Putamen (tissue), 1 donor: ENCODE data around the gene GRIK4.
"Not testable (repeated sequence)": the region's sequence is repeated elsewhere in the genome, so short reads cannot be mapped to it uniquely, and the experiment has no call there.

Experiments
- DNase-seq: peaks from one replicate; pipeline ENCODE4 v3.0.0-alpha.2; 2016; ENCODE audit warnings: low spot score

Gene GRIK4

DNA sequence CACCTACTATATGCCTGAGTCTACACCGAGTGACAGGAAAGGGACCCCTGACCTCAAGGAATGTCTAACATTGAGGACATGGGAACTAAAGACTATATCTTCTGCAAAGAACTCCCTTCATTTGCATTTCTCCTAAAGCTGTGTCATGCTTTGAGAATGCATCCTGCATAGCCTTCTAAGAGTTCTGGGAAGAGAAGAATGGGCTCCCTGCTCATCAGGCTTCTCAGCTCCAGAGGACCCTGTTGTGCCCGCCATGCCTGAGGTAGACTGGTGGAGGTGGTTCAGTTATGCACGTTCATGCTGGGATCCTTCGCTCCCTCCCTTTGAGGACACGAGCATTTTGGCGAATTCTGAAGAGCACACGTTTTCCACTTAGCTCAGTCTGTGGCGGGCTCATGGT lies 63.3 kb downstream of the GRIK4 start:
- DNase-seq: no peak

DNA sequence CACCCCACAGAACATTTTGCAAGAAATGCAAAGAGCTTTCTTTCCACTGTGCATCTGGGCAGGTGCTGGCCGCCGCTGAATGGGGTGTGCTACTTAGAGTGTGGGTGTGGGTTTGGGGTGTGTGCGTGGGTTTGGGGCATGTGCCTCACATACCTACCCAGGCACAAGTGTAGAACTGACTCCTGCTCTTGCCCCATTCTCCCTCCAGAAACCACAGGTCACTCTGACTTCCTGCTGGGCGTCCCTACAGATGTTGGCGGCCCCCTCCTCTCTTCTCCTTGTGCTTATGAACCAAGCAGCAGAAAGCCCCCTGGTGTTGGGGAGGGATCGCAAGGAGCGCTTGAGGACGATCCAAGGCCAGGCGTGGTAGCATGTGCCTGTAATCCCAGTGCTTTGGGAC lies 63.9 kb downstream of the GRIK4 start:
- DNase-seq: no peak

DNA sequence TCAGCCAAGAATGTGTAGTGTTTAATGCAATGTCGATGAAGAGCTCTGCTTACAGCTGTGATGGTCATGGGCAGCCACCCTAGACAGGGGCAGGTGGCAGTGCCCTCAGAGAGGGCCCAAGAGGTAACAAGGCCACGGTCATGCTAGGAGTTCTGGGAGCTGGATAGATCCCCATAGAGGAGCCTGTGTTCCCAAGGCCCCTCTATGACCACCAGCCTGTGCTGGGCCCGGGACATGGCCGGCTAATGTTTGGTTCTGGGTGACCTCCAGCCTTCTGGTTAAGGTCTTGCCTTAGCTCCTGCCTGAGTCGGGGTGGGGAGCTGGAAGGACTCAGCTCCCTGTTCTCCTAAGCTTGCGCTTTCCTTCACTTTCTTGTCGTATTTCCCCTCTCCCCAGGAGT lies 65.1 kb downstream of the GRIK4 start:
- DNase-seq: no peak

DNA sequence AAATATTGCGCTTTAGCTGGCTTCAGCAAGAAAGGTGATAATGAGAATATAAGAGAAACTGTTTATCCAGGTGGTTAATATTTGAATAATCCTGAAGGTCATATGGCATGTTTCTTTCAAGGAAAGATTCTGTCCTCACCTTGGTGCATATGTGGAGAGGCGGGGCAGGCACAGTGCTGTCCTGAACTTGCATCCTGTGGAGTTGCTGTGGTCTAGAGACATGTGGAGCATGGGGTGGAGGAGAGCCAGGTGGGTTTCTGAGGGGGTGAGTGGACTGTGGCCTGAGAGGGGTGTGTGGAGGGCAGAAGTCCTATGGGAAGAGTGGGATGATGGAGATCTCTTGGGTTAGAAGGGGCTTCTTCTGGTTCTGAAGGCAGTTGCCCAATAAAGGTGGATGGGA lies 65.5 kb downstream of the GRIK4 start:
- no peak for DNase-seq

DNA sequence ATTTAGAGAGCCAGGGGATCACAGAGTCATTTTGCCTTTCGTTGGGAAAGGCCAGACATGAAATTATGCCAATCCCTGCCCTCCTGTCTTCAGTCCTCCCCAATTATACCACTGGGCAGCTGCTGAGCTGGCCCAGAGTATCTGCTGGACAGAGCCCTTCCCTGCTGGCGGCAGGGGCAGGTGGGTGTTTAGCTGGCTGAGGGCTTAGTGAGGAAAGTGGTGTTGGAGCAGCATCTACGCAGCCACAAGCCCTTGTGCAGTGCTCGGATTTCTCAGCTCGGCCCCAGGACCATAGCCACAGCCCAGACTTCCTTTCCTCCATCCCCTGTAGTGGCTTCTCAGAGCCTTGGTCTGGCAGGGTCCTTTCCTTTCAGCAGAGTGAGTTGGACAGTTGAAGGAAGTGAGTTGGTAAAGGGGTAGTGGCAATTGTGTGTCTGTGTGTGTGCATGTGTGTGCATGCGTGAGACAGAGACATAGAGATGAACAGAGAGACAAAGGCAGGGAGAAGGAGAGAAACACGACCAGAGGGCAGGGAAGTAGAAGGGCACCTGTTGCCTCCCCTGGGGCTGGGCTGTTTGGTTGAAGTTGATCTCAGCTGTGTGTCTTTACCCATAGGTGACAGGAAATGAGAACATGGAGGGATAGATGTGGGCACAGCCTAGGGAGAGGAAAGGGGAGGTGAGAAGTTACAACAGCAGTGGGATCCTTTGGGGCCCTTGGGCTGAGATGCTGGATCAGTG lies 66.2 kb downstream of the GRIK4 start:
- DNase-seq: no peak

DNA sequence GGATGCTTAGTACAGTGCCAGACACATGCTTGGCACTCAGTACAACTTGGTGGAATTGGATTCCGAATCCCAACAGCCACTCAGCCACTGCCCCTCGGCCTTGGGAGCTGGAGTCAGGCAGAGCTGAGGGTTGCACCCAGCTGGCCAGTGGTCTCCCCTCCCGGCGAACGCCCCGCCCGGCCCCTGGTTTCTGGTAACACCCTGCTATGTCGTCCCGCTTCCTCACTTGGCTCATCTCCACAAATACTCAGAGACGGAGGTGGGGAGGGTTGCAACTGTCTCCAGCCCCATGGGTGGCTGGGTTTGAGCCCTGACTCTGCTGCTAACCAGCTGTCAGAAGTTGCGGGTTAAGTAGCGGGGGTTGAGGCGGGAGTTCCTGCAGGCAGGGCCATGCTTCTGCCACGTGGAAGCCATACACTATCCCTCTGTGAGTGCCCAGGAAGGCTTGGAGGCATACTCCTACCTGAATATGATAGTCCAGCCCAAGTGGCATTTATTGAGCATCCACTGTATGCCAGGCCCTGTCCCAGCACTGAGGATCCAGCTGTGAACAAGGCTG lies 67.1 kb downstream of the GRIK4 start:
- DNase-seq: no peak

DNA sequence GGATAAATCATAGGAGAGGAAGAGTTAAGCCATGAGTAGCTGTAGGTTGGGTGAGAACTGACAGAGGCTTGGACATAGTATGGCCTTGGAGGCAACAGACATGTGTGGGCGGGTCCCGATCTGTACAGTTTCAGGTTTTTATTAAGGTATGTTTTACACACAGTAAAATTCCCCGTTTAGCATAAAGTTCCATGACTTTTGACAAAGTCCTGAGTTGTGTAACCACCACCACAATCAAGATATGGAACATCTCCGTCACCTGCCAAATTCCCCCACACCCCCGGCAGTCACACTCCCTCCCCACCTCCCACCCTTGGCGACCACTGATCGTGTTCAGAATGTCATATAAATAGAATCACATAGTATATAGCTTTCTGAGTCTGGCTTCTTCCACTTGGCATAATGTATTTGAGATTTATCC lies 68.1 kb downstream of the GRIK4 start:
- no peak for DNase-seq

DNA sequence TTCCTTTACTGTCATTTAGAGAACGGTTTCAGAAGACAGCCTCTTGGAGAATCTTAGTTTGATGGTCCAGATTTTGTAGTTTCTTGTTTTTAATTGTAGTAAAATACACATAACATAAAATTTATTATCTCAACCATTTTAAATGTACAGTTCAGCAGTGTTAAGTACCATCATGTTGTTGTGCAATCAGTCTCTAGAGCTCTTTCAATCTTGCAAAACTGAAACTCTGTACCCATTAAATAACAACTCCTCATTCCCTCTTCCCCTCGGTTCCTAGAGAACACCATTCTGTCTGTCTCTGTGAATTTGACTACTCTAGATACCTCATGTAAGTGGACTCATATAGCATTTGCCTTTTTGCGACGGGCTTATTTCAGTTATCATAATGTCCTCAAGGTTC lies 69.8 kb downstream of the GRIK4 start:
- DNase-seq: no peak

DNA sequence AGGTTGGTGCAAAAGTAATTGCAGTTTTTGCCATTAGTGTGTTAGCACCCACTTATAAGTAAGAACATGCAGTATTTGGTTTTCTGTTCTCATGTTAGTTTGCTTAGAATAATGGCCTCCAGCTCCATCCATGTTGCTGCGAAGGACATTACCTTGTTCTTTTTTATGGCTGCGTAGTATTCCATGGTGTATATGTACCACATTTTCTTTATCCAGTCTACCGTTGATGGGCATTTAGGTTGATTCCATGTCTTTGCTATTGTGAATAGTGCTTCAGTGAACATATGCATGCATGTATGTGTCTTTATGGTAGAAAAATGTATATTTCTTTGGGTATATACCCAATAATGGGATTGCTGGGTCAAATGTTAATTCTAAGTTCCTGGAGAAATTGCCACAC lies 71.0 kb downstream of the GRIK4 start:
- DNase-seq: not testable (repeated sequence)

DNA sequence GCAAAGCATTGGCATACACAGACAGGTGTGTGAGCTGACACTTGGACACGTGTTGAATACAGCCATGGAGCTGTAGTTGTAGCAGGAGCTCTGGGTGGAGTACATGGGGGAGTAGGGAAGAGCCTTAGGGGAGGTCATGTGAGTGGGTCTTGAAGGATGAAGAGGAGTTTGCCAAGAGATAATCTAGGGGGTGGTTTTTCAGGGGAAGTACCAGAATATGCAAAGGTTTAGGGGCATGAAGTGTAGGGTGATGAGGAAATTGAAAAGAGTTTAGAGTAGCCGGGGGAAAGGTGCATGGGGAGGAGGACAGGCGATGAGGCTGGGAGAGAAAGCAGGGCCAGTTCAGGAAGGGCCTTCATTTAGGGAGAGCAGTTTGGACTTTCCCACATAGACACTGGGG lies 74.5 kb downstream of the GRIK4 start:
- DNase-seq: no peak

DNA sequence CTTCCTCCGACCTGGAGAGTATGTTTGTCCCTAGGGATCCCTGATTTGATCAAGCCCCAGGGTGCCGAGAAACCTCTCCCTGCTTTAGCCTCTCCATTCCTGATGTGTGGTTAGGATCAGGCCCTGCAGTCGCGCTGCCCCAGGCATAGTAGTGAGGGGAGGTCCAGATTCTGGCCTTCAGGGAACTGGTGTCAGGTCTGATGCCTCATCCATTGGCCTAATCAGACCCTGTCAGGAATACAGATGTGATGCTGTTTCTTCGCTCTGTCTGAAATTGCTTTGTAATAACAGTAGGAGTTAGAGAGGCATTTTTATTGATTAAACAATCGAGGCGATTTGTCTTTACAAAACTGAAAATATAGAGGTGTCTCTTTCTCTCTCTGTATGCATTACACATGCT lies 75.2 kb downstream of the GRIK4 start:
- DNase-seq: no peak

DNA sequence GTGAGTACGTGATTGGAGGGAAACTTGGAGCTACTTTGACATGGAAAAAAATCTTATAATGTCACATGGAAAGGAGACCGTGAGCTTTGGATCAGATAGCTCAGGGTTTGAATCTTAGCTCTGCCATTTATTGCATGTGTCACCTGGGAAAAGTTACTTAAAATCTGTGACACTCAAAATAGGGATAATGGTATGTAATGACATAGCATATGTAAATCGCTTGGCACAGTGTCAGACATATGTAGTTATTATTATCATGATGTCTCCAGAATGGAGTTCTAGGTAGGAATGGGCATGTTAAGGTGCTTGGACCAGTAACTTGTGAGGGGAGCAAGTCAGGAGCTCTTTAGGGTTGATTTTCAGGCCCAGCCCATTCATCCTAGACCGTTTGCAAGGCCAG lies 75.8 kb downstream of the GRIK4 start:
- DNase-seq: no peak

DNA sequence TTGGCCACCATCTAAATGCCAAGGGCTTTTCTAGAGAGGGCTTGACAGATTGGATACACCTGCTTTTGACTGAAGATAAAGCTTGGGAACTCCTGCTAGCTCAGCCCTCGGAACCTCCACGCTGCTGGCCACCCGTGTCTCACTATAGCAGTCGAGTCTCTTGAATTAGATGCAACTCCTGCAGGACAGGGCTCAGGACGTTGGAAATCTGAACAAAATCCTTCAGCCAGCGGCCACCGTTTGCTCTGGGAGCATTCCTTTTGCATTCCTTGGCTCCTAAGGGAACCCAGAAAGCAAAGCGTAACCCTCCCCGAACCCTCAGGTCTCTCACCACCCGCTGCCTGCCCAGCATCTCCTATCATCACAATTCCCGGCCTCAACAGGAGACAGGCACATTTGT lies 77.8 kb downstream of the GRIK4 start:
- no peak for DNase-seq

DNA sequence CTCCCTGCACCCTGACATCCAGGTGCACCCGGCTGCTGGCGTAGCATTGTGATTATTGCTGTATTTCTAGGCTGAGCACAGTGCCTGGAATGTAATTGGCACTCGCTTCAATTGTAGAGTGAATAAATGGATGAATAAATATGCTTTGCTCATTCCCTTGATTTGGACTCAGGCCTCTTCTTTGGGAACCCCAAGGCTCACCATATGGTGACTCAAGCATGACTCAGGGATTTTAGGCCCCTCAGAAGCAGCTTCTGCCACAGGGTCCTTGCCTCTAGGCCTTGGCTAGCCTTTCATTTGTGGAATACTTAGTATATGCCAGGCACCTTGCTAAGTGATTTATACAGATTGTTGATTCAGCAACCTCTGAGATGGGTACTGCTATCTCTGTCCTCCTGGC lies 78.9 kb downstream of the GRIK4 start:
- DNase-seq: no peak

DNA sequence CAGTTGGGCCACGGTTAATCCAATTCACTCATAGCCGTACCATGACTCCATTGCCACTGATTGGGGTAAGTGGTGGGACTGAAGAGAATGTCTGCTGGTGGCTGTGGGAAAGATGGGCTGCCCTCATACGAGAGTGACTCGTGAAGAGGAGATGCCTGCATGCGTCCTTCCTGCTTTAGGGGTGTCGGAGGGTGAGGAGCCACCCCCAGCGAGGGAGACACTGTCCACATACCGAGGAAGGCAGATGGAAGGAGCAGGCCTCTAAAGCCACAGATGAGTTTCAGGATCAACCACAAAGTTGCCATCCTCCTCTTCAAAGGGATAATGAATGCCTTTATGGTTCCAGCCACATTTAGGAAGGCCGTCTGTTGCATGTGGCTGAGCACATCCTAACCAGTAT lies 83.2 kb downstream of the GRIK4 start:
- DNase-seq: no peak

DNA sequence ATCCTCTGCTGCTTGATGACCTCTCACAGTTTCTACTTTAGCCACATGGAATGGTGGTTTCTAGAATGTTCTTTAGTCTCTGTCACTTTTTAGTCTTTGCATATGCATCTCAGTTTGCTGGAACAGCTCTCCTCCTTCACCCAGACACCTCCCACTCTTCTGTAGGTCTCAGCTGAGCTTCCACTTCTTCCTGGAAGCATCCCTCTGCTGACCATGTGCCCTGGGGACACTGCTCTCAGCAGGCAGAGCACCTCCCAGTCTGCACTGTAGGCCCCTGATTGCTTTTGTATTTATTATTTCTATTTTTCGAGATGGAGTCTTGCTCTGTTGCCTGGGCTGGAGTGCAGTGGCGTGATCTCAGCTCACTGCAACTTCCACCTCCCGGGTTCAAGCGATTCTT lies 84.0 kb downstream of the GRIK4 start:
- no peak for DNase-seq

DNA sequence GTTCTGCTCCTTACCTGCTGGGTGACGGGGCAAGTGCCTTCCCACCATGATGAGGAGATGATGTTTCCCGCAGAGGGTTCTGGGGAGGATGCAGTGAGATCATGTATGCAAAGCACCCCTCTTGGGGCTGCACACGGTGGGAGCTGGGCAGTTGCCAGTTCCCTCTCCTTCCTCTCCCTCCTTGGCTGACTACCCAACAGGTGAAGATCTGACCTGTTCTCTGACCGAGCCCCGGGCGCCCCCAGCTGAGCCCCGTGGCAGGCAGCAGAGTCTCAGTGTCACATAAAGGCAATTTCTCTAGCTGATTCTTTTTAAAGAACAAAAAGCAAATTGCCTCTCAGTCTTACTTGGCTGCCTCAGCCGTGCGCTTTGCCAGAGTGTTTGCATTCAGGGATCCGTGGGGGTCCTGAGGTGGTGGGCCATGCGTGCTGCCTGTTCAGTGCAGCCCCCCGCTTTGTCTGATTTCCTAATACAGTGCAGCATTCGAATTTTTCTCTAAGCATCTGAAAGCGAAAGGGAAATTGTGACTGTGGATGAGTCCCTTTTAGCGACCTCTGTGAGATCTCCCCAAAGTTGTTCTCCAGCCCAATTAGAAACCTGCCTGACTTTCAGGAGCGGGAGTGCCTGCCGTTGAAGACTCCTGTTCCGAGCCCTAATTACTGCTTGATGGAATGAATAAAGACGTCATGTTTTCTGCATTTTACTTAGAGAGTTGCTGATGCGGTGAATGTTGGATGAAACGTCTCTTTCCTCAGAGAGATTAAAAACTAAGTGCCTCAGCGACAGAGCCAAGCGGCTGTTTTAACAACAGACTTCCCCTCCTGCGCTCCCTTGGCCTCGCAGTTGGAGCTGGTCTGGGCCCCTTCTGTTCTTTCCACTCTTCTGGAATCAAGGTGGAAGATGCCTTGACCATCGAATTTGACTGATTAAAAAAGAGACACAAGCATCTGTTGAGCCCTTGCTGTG lies 86.0 kb downstream of the GRIK4 start:
- DNase-seq: no peak

DNA sequence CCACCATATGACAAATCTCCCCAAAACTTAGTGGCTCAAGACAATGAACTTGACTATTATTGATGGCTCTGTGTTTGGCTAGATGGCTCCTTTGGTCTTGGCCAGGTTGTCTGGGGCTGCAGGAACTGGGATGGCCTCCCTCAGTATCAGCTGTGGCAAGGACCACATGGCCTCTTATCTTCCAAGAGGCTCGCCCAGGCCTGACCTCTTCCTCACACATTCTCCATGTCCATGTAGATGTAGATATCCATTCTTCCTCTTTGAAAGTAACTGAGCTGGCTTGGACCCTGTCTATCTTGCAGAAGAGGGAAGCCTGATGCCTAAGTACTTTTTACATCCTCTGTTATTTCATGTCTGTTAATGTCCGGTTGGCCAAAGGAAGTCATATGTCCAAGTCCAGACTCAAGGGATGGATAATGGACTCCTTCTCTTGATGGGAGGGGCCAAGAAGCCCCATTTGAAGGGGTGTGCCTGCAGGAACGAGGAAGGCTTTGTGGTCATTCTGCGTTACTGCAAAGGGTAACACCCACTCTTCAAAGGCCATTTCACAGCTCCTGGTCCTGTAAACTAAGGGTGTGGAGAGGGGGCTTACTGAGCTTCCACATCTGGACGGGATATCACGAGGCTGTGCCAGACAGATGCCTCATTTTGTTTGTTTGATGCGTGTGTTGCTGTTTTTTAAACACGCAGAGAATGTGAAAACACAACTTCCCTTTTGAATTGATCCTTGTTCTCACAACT lies 87.1 kb downstream of the GRIK4 start:
- no peak for DNase-seq

DNA sequence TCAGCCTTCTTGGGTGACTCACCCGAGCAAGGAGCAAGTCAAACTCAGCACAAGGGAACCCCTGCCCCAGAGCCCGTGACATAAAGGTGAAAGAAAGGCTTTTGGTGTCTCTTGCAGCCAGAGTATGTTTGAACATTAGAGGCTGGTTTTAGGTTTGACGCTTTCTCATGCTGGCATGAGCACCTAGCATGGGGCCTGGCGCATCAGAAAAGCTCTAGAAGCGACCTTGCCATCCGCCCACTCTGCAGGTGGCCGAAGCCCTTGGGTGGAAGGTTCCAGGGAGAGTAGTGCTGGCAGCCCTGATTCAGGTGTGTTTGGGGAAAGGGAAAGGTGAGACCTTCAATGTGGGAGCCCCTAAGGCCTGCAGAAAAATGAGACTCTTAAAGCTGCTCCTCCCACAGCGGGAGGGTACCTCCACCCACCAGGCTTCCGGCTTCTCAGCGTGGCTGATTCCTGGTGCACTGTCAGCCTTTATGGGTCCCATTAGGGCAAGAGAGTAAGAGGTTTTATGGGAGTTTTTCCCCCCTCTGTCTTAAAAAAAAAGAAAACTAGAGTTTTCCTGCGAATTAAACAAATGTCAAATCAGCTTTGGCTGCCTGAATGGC lies 88.4 kb downstream of the GRIK4 start:
- DNase-seq: no peak

DNA sequence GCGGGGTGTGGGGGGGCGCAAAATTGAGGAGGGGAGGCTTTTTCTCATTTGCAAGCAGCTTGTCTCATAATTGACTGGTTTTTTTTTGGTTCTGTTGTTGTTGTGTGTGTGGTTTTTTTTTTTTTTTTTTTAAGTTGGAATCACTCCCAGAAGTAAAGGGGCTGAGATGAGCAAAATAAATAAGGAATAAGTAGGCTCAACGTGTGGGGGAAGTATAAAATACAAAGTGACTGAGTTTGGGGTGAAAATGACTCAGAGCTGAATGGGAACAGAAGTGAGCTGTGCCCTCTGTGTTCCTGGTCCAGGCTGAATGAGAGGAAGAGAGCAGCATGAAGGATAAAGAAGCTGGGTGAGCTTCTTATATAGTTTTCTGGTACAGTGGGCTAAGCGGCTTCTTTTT lies 90.0 kb downstream of the GRIK4 start:
- DNase-seq: no peak

DNA sequence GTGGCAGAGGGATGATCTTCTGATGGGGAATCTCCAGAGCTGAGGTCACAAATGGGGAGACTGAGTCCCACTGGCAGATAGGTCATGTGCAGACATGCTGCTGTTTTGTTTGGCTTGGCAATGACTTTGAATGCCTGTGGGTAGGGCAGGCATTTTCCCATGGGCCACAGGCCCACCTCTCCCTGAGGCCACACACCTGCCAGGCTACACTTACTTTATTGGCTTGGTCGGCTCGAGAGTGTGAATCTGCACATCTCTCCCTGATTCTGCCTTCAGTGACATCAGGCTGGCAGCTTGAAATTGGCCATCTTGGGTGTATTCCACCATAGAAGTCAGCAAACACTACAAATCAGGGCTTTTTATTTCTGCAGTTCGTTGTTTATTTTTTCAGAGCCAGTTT lies 91.5 kb downstream of the GRIK4 start:
- DNase-seq: no peak

DNA sequence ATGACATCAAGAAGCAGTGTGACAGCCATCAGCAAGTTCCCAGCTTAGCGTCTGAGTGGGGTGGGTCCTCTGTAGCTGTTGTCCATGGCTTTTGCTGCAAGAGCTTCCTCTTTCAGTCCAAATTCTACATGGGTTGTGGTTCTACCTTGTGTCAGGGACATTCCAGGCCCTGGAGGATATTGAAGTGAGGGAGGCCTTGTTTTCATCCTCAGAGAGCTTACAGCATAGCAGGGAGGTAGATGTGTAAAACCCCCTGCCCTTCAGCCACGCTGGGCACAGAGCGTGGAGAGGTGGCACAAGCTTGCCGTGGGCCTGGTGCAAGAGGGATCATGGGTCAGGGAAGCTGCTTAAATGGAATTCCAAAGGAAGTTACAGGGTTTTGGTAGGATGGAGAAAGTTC lies 93.9 kb downstream of the GRIK4 start:
- DNase-seq: no peak
